Effector memory CD8-positive, alpha-beta T cell (primary cell): ENCODE results near the gene POU6F1.
"Not testable (repeated sequence)": the region's sequence is repeated elsewhere in the genome, so short reads cannot be mapped to it uniquely, and the experiment has no call there.

Experiments
- ATAC-seq: fragments of 150-1000 bp; cut with Tn5 transposase; replicated peaks from 2 replicates; pipeline ENCODE4 v1.10.0; 2021; ENCODE audit warnings: mild to moderate bottlenecking, moderate library complexity
- DNase-seq, 3 experiments: peaks; one replicate each; pipeline ENCODE4 v3.0.0; 2021
- H3K27ac Mint-ChIP-seq, 2 donors: one replicate each; pipeline ENCODE4 v1.8.0; 2022; ENCODE audit warnings: mild to moderate bottlenecking in 2 of 2, mixed read lengths in 2 of 2, moderate library complexity in 2 of 2
- H3K27me3 Mint-ChIP-seq, 2 donors: one replicate each; pipeline ENCODE4 v1.8.0; 2022; ENCODE audit warnings: mixed read lengths in 2 of 2
- H3K36me3 Mint-ChIP-seq: one replicate; pipeline ENCODE4 v1.8.0; 2022; ENCODE audit warnings: mild to moderate bottlenecking, moderate library complexity, mixed read lengths; ENCODE audit not compliant: insufficient read depth
- H3K4me1 Mint-ChIP-seq, 2 donors: one replicate each; pipeline ENCODE4 v1.8.0; 2022; ENCODE audit warnings: low read depth in 2 of 2, mixed read lengths in 2 of 2
- H3K4me3 Mint-ChIP-seq, 2 donors: one replicate each; pipeline ENCODE4 v1.8.0; 2022; ENCODE audit warnings: mild to moderate bottlenecking in 2 of 2, mixed read lengths in 2 of 2, moderate library complexity in 2 of 2
- H3K9me3 Mint-ChIP-seq, 2 donors: one replicate each; pipeline ENCODE4 v1.8.0; 2022; ENCODE audit warnings: mixed read lengths in 2 of 2

The POU6F1 gene

DNA sequence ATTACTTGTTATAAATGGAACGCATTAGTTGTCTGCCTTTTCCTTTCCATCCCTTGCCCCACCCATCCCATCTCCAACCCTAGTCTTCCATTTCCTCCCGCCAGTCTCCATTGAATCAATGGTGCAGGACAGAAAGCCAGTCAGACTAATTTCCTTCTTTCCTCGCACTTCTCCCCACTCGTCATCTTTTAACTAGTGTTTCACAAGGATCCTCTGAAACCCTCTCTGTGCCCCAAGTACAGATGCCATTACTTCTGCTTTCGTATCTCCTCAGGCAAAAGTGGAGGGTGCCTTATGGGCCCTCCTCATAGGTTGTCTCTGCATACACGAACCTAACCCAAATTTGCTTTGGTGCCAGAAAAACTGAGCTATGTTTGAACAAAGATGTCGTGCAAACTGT, 25.0 kb upstream of the POU6F1 start:
- no peak for ATAC-seq
- H3K4me3 Mint-ChIP-seq, result no peak overlapping the region
- no peak for DNase-seq
- H3K27me3 Mint-ChIP-seq, result no peaks in the 10 kb centered on the region
- H3K9me3 Mint-ChIP-seq, result no peaks in the 10 kb centered on the region
- peaks cover 85% of the 10 kb centered on the region for H3K36me3 Mint-ChIP-seq
- H3K4me1 Mint-ChIP-seq, result peaks cover 57 to 73% of the 10 kb centered on the region in 2 donors
- H3K27ac Mint-ChIP-seq, result peak overlapping the region in 1 of 2 donors; percentile 59

DNA sequence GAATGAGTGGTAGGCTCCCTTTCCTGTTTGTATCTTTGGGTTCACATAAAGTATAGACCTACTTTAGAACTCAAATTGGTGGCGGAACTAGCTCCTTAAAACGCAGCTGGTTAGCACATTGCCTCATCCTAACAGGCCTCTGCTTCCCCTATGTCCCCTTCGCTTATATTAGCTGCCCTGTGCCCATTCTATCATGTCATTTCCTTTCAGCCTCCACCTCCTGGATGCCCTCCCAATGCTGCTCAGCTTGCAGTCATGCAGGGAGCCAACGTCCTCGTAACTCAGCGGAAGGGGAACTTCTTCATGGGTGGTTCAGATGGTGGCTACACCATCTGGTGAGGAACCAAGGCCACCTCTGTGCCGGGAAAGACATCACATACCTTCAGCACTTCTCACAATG, 24.3 kb upstream of the POU6F1 start:
- peaks cover 52 to 68% of the 10 kb centered on the region in 2 donors for H3K4me1 Mint-ChIP-seq
- H3K4me3 Mint-ChIP-seq, result peak overlapping the region in 1 of 2 donors; percentile 27
- peaks cover 88% of the 10 kb centered on the region for H3K36me3 Mint-ChIP-seq
- H3K9me3 Mint-ChIP-seq, result no peaks in the 10 kb centered on the region
- H3K27me3 Mint-ChIP-seq, result no peaks in the 10 kb centered on the region
- ATAC-seq, result no peak
- H3K27ac Mint-ChIP-seq, result peak overlapping the region in 1 of 2 donors; percentile 59
- no peak for DNase-seq

DNA sequence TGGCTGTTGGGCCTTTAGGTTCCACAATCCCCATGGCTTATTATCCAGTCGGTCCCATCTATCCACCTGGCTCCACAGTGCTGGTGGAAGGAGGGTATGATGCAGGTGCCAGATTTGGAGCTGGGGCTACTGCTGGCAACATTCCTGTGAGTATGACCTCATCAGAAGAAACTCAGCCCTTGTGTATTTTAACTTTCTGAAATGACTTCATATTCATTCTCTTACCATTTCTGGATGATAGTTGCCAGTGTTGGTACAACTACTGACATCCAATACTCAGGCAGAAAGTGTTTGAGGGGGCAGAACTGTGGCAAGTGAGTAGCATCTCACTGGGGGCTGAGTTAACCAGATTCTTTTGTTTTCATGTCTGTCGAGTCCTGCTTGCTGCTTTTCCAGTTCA, 23.1 kb upstream of the POU6F1 start:
- peak overlapping the region in 1 of 2 donors; percentile 100 for H3K27ac Mint-ChIP-seq
- H3K36me3 Mint-ChIP-seq, result peaks cover 82% of the 10 kb centered on the region
- ATAC-seq (no peak), DNase-seq (no peak)
- peaks cover 42 to 57% of the 10 kb centered on the region in 2 donors for H3K4me1 Mint-ChIP-seq
- H3K27me3 Mint-ChIP-seq, result no peaks in the 10 kb centered on the region
- no peaks in the 10 kb centered on the region for H3K9me3 Mint-ChIP-seq
- H3K4me3 Mint-ChIP-seq, result peak overlapping the region; percentile 95 to 97

DNA sequence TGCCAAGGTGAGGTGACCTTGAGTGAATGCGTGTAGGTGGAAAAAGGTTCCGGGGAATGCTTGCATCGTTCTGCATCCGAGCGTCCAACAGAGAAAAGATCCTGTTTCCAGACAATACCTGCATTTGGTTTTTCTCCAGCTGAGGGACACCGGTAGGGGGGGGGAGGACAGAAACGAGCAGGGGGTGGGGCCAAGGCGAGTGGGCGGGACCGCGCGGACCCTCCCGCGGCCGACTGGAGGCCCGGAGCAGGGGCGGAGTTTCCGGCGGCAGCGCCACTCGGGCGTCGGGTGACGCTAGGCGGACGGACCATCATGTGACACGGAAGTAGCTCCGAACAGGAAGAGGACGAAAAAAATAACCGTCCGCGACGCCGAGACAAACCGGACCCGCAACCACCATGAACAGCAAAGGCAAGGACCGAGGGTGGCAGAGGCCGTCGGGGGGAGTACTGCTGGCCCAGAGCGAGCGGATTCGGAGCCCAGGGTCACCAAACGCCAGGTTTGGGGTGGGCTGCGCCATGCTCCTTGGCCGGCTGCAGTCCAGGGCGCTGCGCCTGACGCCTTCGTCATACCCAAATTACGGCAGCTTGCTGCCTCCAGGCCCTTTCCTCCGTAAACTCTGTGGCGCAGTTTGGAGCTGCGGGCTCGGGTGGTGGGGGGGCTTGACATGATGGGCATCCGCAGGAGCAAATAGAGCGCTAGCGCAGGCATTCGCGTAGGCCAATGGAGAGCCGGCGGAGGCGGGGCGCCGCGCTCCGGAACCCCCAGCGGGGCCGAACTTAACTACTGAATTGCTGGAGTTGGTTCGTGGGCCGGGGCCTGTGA, 20.9 kb upstream of the POU6F1 start, which contains the start of gene DAZAP2:
Gene DAZAP2 (plus strand): TSS at position 317 of the 825 bp plus-strand sequence. CDS start 82 bp downstream, at position 399.
- peak; percentile 90 to 91 (median 91) for DNase-seq
- H3K4me1 Mint-ChIP-seq, result peaks cover 33 to 45% of the 10 kb centered on the region in 2 donors
- H3K27ac Mint-ChIP-seq, result peak within 1 kb of the TSS; percentile 100
- no peaks in the 10 kb centered on the region for H3K9me3 Mint-ChIP-seq
- peaks cover 60% of the 10 kb centered on the region for H3K36me3 Mint-ChIP-seq
- peak within 1 kb of the TSS; percentile 95 to 97 for H3K4me3 Mint-ChIP-seq
- ATAC-seq, result peak; percentile 87
- H3K27me3 Mint-ChIP-seq, result no peaks in the 10 kb centered on the region

DNA sequence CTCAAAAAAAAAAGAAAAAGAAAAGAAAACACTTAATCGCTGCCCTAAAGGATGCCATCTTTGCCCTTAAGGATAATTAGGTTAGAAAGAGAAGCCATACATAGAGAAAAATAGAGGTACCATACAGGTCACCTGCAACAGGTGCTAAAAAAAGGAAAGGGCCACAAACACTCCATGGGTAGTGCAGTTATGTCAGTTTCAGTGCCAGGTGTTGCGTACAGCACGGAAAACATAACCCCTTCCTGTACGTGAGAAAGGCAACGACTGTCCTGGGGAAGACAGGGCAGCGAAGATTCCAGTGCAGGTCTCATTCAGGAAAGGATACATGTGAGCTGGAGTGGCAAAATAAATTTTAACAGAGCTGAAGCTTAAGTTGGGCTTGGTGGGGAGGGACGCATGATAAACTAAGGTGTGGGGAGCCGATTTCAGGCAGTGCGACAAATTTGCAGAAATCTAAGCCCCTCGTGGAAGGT, 20.2 kb upstream of the POU6F1 start:
- Mint-ChIP-seq H3K4me3 (peak overlapping the region; percentile 95 to 97), H3K9me3 (no peaks in the 10 kb centered on the region), H3K27ac (peak overlapping the region; percentile 100), H3K4me1 (peaks cover 31 to 43% of the 10 kb centered on the region in 2 donors), H3K36me3 (peaks cover 55% of the 10 kb centered on the region), H3K27me3 (no peaks in the 10 kb centered on the region)
- no peak for DNase-seq
- no peak for ATAC-seq

DNA sequence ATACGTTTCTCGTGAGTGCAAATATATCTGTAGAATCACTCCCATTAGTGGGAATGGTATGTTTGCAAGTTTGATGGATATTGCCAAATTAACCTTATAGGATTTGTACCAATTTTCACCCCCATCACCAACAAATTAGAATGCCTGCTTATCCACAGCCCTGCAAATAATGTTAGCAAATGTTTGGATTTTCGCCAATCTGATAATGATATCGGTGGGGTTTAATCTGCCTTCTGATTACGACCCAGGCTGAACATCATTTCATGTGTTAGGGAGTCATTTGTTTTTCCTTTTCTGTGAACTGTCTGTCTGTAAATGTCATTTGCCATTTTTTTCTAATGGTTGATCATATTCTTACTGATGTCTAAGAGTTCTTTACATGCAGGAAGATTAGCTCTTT, 16.7 kb upstream of the POU6F1 start:
- DNase-seq, result no peak
- H3K27me3 Mint-ChIP-seq, result no peaks in the 10 kb centered on the region
- no peak overlapping the region for H3K4me3 Mint-ChIP-seq
- peaks cover 8 to 11% of the 10 kb centered on the region in 2 donors for H3K4me1 Mint-ChIP-seq
- no peaks in the 10 kb centered on the region for H3K9me3 Mint-ChIP-seq
- ATAC-seq, result no peak
- peaks cover 19% of the 10 kb centered on the region for H3K36me3 Mint-ChIP-seq
- H3K27ac Mint-ChIP-seq, result no peak overlapping the region

DNA sequence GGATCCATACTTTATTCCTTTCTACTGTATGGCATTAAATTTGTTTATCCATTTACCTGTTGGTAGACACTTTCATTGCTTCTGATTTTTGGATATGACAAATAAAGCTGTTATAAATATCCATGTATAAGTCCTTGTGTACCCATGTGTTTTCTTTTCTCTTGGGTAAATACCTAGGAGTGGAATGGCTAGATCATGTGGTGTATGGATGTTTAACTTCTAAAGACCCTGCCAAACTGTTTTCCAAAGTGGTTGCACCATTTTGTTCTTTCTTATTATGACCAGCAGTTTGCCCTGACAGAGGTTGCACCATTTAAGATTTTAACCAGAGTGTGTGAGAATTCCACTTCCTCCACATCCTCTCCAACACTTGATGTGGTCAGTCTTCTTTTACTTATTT, 14.8 kb upstream of the POU6F1 start:
- H3K4me3 Mint-ChIP-seq, result no peak overlapping the region
- no peaks in the 10 kb centered on the region for H3K4me1 Mint-ChIP-seq
- H3K27ac Mint-ChIP-seq, result no peak overlapping the region
- H3K27me3 Mint-ChIP-seq, result no peaks in the 10 kb centered on the region
- no peak for DNase-seq
- H3K9me3 Mint-ChIP-seq, result no peaks in the 10 kb centered on the region
- ATAC-seq, result no peak
- H3K36me3 Mint-ChIP-seq, result peaks cover under 1% of the 10 kb centered on the region

DNA sequence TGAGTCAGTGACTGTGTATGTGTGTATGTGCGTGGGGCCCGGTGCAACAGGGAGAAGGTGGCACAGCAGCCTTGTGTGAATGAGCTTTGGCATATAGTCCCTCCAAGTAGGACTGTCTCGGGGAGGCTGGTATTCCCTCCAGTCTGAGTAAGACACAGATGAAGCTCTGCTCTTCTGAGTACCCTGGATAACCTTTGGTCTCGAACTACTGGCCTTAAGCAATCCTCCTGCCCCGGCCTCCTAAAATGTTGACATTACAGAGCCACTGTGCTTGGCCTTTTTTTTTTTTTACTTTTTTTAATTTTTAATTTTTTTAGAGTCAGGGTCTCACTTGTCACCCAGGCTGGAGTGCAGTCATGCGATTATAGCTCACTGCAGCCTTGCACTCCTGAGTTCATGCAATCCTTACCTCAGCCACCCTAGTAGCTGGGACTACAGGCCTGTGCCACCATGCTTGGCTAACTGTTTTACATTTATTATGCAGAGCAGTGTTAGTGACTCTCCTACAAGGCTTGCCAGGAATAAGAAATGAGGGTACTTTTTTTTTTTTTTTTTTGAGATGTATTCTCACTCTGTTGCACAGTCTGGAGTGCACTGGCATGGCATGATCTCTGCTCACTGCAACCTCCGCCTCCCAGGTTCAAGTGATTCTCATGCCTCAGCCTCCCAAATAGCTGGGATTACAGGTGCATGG, 11.4 kb upstream of the POU6F1 start:
- Mint-ChIP-seq H3K36me3 (no peaks in the 10 kb centered on the region), H3K4me1 (no peaks in the 10 kb centered on the region), H3K9me3 (no peaks in the 10 kb centered on the region), H3K4me3 (no peak overlapping the region), H3K27me3 (no peaks in the 10 kb centered on the region), H3K27ac (peak overlapping the region in 1 of 2 donors; percentile 23)
- no peak for DNase-seq
- ATAC-seq, result no peak

DNA sequence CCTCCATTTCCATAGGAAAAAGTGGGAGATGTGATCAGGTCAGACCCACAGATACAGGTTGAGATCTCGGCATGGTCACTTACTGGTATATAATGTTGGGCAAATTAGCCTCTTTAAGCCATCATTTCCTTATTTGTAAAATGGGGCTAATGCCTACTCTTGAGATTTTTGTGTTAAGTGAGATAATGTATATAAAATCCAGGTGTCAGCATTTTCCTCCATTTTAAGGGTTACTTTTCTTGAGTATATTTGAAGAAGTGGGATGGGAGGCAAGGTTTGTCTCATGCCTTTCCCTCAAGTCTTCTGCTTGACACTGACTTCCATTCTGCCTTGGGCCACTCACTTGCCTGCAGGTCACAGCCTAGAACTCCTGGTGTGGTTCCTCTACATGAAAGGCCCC, 10.1 kb upstream of the POU6F1 start:
- no peak for ATAC-seq
- H3K9me3 Mint-ChIP-seq, result no peaks in the 10 kb centered on the region
- H3K27ac Mint-ChIP-seq, result no peak overlapping the region
- DNase-seq, result no peak
- H3K4me1 Mint-ChIP-seq, result no peaks in the 10 kb centered on the region
- no peak overlapping the region for H3K4me3 Mint-ChIP-seq
- H3K36me3 Mint-ChIP-seq, result no peaks in the 10 kb centered on the region
- H3K27me3 Mint-ChIP-seq, result no peaks in the 10 kb centered on the region

DNA sequence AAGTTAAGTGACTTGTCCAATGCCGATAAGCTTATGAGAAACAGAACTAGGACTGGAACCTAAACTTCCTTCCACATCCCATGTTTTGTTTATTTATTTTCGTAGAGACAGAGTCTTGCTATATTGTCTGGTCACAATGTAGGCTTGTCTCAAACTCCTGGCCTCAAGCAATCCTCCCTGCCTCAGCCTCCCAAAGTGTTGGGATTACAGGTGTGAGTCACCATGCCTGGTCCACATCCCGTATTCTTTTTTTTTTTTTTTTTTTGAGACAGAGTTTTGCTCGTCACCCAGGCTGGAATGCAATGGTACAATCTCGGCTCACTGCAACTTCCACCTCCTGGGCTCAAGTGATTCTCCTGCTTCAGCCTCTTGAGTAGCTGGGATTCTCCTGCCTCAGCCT, 9.2 kb upstream of the POU6F1 start:
- ATAC-seq, H3K36me3 Mint-ChIP-seq, H3K4me3 Mint-ChIP-seq, DNase-seq, H3K27ac Mint-ChIP-seq, H3K9me3 Mint-ChIP-seq, H3K27me3 Mint-ChIP-seq, H3K4me1 Mint-ChIP-seq: not testable (repeated sequence)

DNA sequence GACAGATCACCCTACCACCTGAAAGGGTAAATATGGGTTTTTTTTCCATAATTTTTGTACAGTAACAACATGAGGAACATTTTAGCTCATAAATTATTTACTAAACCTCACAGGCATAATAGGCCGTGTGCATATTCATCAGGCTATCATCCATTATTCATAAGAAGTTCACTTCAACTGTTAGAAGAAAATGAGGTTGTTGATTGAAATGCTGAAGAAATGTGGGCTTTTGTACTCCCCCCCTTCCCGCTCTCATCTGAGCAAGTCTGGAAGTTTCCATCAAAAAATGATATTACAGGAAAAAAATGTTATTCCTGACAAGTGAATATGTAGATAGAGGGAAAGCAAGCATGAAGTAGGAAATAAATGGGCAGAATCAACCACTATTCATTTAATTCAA, 7.9 kb upstream of the POU6F1 start:
- Mint-ChIP-seq H3K27ac (no peak overlapping the region), H3K9me3 (no peaks in the 10 kb centered on the region), H3K4me3 (no peak overlapping the region), H3K4me1 (peaks cover 0 to 4% of the 10 kb centered on the region in 2 donors), H3K27me3 (no peaks in the 10 kb centered on the region), H3K36me3 (no peaks in the 10 kb centered on the region)
- no peak for ATAC-seq
- no peak for DNase-seq

DNA sequence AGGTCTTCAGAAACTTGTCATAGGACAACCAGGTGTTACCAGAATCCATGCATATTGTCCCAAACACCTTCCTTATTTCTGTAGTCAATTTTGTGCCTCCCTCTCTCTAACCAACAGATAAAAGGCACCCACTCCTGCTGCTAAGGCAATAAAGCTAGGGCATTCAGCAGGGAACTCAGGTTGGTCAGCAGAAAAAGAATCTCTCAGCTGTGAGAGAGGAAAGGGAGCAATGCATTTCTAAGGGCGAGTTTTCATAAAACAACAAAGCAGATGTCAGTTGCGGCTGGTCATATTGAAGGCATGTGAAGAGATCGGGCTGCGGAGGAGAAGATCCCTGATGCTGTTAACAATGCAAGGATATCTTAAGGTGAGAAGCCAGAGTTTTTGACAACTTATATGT, 7.4 kb upstream of the POU6F1 start:
- DNase-seq, result no peak
- Mint-ChIP-seq H3K27ac (no peak overlapping the region), H3K27me3 (no peaks in the 10 kb centered on the region), H3K4me1 (peaks cover 0 to 4% of the 10 kb centered on the region in 2 donors), H3K36me3 (no peaks in the 10 kb centered on the region), H3K9me3 (no peaks in the 10 kb centered on the region), H3K4me3 (no peak overlapping the region)
- ATAC-seq, result no peak

DNA sequence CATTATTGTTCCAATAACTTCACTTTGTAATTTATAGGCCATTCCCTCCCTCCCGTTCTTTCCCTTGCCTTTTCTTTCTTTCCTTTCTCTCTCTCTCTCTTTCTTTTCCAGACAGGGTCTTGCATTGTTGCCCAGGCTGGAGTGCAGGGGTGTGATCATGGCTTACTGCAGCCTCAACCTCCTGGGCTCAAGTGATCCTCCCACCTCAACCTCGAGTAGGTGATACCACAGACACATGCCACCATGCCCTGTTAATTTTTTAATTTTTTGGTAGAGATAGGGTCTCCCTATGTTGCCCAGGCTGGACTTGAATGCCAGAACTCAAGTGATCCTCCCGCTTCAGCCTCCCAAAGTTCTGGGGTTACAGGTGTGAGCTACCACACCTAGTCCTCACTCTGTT, 6.8 kb upstream of the POU6F1 start:
- no peak for DNase-seq
- H3K9me3 Mint-ChIP-seq, result no peaks in the 10 kb centered on the region

DNA sequence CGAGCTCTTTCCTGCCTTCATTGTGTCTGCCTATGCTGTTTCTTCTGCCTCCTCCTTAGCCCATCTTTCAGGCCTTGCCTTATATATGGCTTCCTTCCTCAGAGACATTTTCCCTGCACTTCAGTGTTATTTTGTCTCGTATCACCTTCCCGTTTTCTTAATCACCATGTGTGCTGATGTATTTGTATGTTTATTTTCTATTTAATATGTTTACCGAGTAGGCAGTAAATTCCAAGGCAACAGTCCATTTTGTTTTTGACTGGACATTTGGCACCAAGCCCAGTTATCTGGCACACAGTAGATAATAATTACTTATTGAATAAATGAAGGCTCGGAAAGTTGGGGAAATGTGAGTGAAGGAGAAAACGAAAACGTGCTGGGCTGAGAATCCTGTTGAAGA, 4.6 kb upstream of the POU6F1 start:
- Mint-ChIP-seq H3K4me3 (no peak overlapping the region), H3K27ac (peak overlapping the region in 1 of 2 donors; percentile 54), H3K4me1 (peaks cover 8 to 15% of the 10 kb centered on the region in 2 donors), H3K36me3 (peaks cover 3% of the 10 kb centered on the region), H3K27me3 (no peaks in the 10 kb centered on the region), H3K9me3 (no peaks in the 10 kb centered on the region)
- no peak for DNase-seq
- ATAC-seq, result no peak

More for the DNA sequence above, 6.8 kb upstream of the POU6F1 start:
- Mint-ChIP-seq H3K36me3 (no peaks in the 10 kb centered on the region), H3K4me3 (no peak overlapping the region), H3K4me1 (peaks cover 0 to 4% of the 10 kb centered on the region in 2 donors), H3K27ac (no peak overlapping the region), H3K27me3 (no peaks in the 10 kb centered on the region)
- ATAC-seq, result no peak
